NB4 (cell line): ENCODE measurements around the gene RGS21.

Experiments used
- CTCF ChIP-seq: IDR thresholded peaks from one replicate; pipeline ENCODE4 v1.5.1; 2012; ENCODE audit warnings: low read depth, low read length
- MAX ChIP-seq: IDR thresholded peaks from 2 replicates; pipeline ENCODE4 v1.6.1; 2011; ENCODE audit warnings: low read depth, low read length
- MYC ChIP-seq: IDR thresholded peaks from 2 replicates; pipeline ENCODE4 v1.6.1; 2011; ENCODE audit warnings: low read depth, low read length
- POLR2A ChIP-seq: IDR thresholded peaks from 2 replicates; pipeline ENCODE4 v1.6.1; 2011; ENCODE audit warnings: mild to moderate bottlenecking; ENCODE audit not compliant: insufficient read length; ENCODE audit errors: extremely low read depth

- TF ChIP-seq CTCF: no peak
- TF ChIP-seq POLR2A: no peak
- no peak for TF ChIP-seq MAX
- no peak for TF ChIP-seq MYC
Observed at GRCh38 chr1:192303029-192303428, 13.8 kb upstream of the RGS21 start.
